Measurements from ENCODE around the gene DIAPH2. TPM values are rescaled to one million over a fixed set of nuclear protein-coding genes. Genes with fewer than 3 reads are reported as not detected.

DIAPH2 gene
- total RNA-seq, 1 experiment from 2014 or later = 15.9 TPM

DNA sequence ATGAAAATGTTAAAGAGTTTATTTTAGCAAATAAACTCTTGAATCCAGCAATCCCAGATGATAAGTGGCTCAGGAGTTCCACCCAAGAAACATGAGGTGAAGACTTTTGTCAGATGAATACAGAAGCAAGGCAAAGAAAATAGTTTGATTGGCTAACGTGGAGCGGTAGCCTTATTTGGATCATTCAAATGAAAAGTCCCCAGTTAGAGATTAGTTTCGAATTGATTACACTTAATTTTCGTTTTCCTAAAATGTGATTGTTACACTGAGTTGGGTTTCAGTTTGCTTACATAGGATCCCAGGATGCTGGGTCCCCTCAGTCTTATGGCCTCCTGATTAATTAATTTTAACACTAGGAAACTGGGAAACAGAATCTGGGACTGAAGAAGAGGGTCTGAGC lies 122.7 kb downstream of the DIAPH2 start:
- POLR2A ChIA-PET = no interaction called here

GRCh38 chrX:96820935-96821334 lies 136.3 kb downstream of the DIAPH2 start:
- Mint-ChIP-seq H3K27me3 (ENCODE audit: low read depth) (no peaks in the 10 kb centered on the region), H3K4me3 (no peak overlapping the region), H3K36me3 (no peaks in the 10 kb centered on the region; the same call in 1 of the 2 replicates), H3K27ac (peak overlapping the region; percentile 63; the same call in 1 of the 2 replicates), H3K9me3 (0 out of 2 replicates have a peak, but pooled peaks cover 4% of the 10 kb centered on the region), H3K4me1 (peaks cover 10% of the 10 kb centered on the region)
- POLR2A ChIA-PET = no interaction called here
- no peak for TF ChIP-seq ZBTB21 (CRISPR knock-in tag; IDR thresholded peaks at IDR 0.05; ENCODE audit: borderline replicate concordance)
- TF ChIP-seq CBFB (CRISPR knock-in tag; IDR thresholded peaks at IDR 0.05; ENCODE audit: low read depth) = no peak
- TF ChIP-seq NFATC4 (CRISPR knock-in tag; IDR thresholded peaks at IDR 0.05) = no peak
- no peak for TF ChIP-seq MXD4 (CRISPR knock-in tag; IDR thresholded peaks at IDR 0.05; ENCODE audit: borderline replicate concordance)
- no peak for TF ChIP-seq NR3C1 (CRISPR knock-in tag; conservative IDR thresholded peaks at IDR 0.05; ENCODE audit: low read depth)
- TF ChIP-seq SMAD4 (CRISPR knock-in tag; IDR thresholded peaks at IDR 0.05) = no peak
- no peak for TF ChIP-seq PRRX2 (CRISPR knock-in tag; IDR thresholded peaks at IDR 0.05)
- no peak for DNase-seq (ENCODE audit: low spot score)
- CTCF ChIA-PET = no interaction called here
- no peak for ATAC-seq

More for the DNA sequence above, 122.7 kb downstream of the DIAPH2 start:
- CTCF ChIA-PET = no interaction called here
- H3K27me3 Mint-ChIP-seq (ENCODE audit: low read depth) = no peaks in the 10 kb centered on the region
- ATAC-seq (no peak), DNase-seq (ENCODE audit: low spot score) (no peak)
- H3K27ac Mint-ChIP-seq = no peak overlapping the region
- no peaks in the 10 kb centered on the region for H3K36me3 Mint-ChIP-seq
- no peak overlapping the region for H3K4me3 Mint-ChIP-seq
- no peaks in the 10 kb centered on the region for H3K9me3 Mint-ChIP-seq
- no peaks in the 10 kb centered on the region for H3K4me1 Mint-ChIP-seq
- TF ChIP-seq IRF2 (CRISPR knock-in tag; IDR thresholded peaks at IDR 0.05; ENCODE audit: borderline replicate concordance, low read depth) = no peak
- TF ChIP-seq TCF7 (CRISPR knock-in tag; IDR thresholded peaks at IDR 0.05; ENCODE audit: low read depth) = no peak
- no peak for TF ChIP-seq NFE2L1 (CRISPR knock-in tag; IDR thresholded peaks at IDR 0.05)
- no peak for TF ChIP-seq ZNF317 (CRISPR knock-in tag; IDR thresholded peaks at IDR 0.05; ENCODE audit: borderline replicate concordance, low read depth)
- TF ChIP-seq ZNF532 (CRISPR knock-in tag; IDR thresholded peaks at IDR 0.05; ENCODE audit: borderline replicate concordance) = no peak

DNA sequence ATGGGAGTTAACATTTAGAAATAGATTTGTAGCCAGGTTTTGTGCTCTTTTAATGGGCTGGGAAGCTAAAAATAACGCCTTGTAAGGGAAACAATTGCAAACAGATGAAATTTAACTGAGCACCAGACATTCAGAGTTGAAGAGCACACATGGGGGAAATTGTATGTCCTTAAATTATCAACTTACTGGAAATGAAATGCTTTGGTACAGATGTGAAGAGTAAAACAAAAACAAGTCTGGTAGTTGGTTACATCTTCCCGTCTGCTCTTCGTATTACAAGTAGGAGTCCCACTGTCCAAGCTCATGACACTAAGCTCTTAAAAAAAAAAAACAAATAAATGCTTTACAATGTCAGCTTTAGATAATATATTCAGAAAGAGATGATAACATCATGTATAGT lies 139.5 kb downstream of the DIAPH2 start:
- ChIA-PET POLR2A (no interaction called here), CTCF (no interaction called here)
- Mint-ChIP-seq H3K27ac (no peak overlapping the region), H3K4me3 (no peak overlapping the region), H3K27me3 (ENCODE audit: low read depth) (no peaks in the 10 kb centered on the region), H3K4me1 (peaks cover 10% of the 10 kb centered on the region), H3K9me3 (no peaks in the 10 kb centered on the region), H3K36me3 (no peaks in the 10 kb centered on the region)
- ATAC-seq = no peak
- DNase-seq (ENCODE audit: low spot score) = no peak
- no peak for TF ChIP-seq ATF6 (CRISPR knock-in tag; IDR thresholded peaks at IDR 0.05)
- TF ChIP-seq JUN (CRISPR knock-in tag; IDR thresholded peaks at IDR 0.05) = no peak
- TF ChIP-seq ZBTB21 (CRISPR knock-in tag; IDR thresholded peaks at IDR 0.05; ENCODE audit: borderline replicate concordance) = no peak
- no peak for TF ChIP-seq ZNF263 (CRISPR knock-in tag; IDR thresholded peaks at IDR 0.05; ENCODE audit: low read depth)
- TF ChIP-seq ZNF121 (CRISPR knock-in tag; IDR thresholded peaks at IDR 0.05) = no peak
- TF ChIP-seq, protein P1, sequence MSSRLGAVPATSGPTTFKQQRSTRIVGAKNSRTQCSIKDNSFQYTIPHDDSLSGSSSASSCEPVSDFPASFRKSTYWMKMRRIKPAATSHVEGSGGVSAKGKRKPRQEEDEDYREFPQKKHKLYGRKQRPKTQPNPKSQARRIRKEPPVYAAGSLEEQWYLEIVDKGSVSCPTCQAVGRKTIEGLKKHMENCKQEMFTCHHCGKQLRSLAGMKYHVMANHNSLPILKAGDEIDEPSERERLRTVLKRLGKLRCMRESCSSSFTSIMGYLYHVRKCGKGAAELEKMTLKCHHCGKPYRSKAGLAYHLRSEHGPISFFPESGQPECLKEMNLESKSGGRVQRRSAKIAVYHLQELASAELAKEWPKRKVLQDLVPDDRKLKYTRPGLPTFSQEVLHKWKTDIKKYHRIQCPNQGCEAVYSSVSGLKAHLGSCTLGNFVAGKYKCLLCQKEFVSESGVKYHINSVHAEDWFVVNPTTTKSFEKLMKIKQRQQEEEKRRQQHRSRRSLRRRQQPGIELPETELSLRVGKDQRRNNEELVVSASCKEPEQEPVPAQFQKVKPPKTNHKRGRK (CRISPR knock-in tag; IDR thresholded peaks at IDR 0.05; ENCODE audit: borderline replicate concordance) = no peak
- no peak for TF ChIP-seq HMGXB4 (CRISPR knock-in tag; IDR thresholded peaks at IDR 0.05)
- no peak for TF ChIP-seq HMGA2 (CRISPR knock-in tag; IDR thresholded peaks at IDR 0.05)
- TF ChIP-seq SP1 (CRISPR knock-in tag; conservative IDR thresholded peaks at IDR 0.05) = no peak
- TF ChIP-seq ZNF232 (CRISPR knock-in tag; IDR thresholded peaks at IDR 0.05) = no peak
- TF ChIP-seq FOXJ3 (CRISPR knock-in tag; IDR thresholded peaks at IDR 0.05; ENCODE audit: borderline replicate concordance) = no peak
- TF ChIP-seq ZNF416 (CRISPR knock-in tag; IDR thresholded peaks at IDR 0.05) = no peak
- no peak for TF ChIP-seq NFYB (CRISPR knock-in tag; conservative IDR thresholded peaks at IDR 0.05; ENCODE audit: low read depth)
- TF ChIP-seq IRF1 (CRISPR knock-in tag; IDR thresholded peaks at IDR 0.05) = no peak
